GM13976 (cell line): ENCODE data around the gene MADCAM1.

Experiments used
- DNase-seq: peaks from one replicate; pipeline ENCODE4 v3.0.0; 2012; ENCODE audit warnings: low spot score
- in situ Hi-C: fragments of 300-500 bp; cut with MboI; formaldehyde crosslinking; loops from one replicate; pipeline ENCODE4 v1.12.0; 2022; ENCODE audit warnings: low sequenced_read_pairs, mixed read lengths, inconsistent platforms; ENCODE audit not compliant: unreplicated experiment
- TF ChIP-seq, protein P1 (sequence below): IDR thresholded peaks from 2 replicates; pipeline ENCODE4 v1.5.1; 2012; ENCODE audit warnings: borderline replicate concordance, mild to moderate bottlenecking; ENCODE audit not compliant: insufficient read depth; ENCODE audit errors: extremely low read depth, missing control alignments, control extremely low read depth

Gene MADCAM1

DNA sequence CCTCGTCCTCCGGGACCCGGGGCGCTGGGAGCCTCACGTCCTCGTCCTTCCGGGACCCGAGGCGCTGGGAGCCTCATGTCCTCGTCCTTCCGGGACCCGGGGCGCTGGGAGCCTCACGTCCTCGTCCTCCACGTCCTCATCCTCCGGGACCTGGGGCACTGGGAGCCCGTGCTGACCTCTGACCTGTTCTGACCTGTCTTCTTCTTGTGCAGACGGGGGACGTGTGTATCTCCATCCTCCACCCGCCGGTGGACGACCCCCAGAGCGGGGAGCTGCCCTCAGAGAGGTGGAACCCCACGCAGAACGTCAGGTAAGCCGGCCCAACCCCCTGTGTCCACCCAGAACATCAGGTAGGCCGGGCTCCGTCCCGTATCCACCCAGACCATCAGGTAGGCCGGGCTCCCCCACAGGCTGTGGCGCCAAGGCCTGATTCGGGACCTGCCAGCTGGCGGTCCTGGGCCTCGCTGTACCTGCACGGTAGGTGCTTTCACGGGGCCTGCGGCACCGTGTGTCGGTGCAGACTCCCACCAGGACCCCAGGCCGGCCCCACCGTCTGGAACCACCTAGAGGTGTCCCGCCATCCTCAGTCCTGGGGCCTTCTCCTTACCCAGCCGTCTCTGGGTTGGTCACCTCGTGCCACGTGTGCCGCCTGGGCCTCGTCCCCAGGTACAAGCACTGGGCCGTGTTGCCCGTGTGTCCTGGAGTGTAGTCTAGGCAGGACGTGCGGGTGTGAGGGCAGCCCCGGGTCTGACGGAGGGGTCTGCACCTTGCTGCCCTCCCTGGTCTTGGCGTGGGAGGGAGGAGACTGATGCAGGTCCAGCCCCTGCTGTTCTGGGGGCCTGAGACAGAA is 40.0 kb downstream of the MADCAM1 start:
- DNase-seq = no peak
- TF ChIP-seq, protein P1, sequence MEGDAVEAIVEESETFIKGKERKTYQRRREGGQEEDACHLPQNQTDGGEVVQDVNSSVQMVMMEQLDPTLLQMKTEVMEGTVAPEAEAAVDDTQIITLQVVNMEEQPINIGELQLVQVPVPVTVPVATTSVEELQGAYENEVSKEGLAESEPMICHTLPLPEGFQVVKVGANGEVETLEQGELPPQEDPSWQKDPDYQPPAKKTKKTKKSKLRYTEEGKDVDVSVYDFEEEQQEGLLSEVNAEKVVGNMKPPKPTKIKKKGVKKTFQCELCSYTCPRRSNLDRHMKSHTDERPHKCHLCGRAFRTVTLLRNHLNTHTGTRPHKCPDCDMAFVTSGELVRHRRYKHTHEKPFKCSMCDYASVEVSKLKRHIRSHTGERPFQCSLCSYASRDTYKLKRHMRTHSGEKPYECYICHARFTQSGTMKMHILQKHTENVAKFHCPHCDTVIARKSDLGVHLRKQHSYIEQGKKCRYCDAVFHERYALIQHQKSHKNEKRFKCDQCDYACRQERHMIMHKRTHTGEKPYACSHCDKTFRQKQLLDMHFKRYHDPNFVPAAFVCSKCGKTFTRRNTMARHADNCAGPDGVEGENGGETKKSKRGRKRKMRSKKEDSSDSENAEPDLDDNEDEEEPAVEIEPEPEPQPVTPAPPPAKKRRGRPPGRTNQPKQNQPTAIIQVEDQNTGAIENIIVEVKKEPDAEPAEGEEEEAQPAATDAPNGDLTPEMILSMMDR = no peak
- in situ Hi-C loops = no loop called here

DNA sequence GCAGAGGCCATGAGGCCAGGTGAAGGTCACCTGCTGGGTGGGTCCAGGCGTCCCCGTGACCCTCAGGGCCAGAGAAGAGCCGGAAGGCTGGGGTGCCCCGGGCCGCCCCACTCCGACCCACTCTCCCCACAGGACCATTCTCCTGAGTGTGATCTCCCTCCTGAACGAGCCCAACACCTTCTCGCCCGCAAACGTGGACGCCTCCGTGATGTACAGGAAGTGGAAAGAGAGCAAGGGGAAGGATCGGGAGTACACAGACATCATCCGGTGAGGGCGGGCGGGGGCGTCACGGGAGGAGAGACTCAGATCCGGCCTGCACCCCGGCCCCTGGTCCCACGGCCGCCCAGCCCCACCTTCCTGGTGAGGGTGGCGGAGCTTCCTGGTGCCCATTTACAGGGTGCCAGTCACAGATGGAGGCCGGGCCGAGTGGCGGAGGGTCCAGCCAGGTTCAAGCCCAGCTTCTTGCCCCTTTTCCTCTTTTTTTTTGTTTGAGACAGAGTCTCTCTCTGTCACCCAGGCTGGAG is 40.7 kb downstream of the MADCAM1 start:
- in situ Hi-C loops = no loop called here
- TF ChIP-seq, protein P1 = no peak
- no peak for DNase-seq

DNA sequence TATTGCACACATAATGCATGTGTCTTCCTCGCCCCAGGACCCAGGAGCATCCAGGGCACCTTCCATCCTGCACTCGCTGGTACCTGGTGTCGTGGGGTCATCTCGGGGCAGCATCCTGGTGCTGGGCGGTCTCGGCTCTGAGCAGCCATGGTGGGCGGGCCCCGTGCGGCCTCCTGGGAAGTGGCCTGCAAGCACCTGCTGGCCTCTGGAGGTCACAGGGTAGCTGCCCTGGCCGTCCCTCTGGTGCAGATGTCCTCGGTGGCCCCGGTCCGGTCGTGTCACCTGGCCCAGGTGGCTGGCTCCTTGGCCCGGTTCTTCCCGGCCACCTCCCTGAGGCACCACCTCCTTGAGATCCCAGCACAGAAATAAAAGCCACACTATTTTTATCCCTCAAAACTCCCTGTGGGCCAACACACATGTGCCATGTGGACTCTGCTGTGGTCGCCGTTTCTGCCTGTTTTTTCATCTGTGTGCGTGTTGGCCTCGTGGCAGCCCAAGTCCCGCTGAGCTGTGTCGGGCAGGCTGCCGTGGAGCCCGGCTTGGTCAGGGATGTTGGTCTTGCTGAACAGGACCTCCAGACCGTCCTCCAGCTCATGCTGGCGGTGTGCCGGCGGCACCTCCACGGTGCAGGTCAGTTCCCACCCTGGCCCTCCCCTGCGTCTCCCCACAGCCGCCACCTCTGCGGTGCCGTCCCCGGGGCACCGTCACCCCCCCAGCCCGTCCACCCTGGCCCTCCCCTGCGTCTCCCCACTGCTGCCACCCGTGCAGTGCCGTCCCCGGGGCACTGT is 42.5 kb downstream of the MADCAM1 start:
- TF ChIP-seq, protein P1 = no peak
- DNase-seq = no peak
- in situ Hi-C loops = no loop called here

DNA sequence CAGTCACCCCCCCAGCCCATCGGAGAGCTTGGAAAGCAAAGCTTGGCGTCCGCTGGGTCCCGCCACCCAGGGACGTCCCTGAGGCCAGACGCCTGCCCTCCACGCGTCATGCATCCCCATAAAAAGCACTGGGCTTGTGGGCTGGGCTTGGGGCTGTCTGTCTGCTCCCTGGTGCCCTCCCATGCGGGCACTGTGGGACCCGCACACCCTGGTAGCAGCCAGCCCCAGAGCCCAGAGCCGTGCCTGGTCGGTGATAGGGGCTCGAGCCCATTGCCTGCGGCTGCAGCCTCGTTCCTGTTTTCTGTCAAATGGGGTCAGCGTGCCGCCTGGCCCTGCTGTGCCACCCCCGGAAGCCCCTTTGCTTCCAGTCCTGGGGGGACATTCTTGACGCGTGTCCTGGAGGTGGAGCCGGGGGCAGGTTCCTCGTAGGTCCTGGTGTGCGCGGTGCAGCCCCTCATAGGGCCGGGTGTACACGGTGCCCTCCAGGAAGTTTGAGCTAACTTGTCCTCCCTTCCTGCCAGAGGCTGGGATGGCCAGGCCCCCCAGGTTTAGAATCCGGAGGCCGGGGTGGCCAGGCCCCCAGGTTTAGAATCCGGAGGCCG is 43.2 kb downstream of the MADCAM1 start:
- in situ Hi-C loops = no loop called here
- DNase-seq = no peak
- TF ChIP-seq, protein P1 = no peak

DNA sequence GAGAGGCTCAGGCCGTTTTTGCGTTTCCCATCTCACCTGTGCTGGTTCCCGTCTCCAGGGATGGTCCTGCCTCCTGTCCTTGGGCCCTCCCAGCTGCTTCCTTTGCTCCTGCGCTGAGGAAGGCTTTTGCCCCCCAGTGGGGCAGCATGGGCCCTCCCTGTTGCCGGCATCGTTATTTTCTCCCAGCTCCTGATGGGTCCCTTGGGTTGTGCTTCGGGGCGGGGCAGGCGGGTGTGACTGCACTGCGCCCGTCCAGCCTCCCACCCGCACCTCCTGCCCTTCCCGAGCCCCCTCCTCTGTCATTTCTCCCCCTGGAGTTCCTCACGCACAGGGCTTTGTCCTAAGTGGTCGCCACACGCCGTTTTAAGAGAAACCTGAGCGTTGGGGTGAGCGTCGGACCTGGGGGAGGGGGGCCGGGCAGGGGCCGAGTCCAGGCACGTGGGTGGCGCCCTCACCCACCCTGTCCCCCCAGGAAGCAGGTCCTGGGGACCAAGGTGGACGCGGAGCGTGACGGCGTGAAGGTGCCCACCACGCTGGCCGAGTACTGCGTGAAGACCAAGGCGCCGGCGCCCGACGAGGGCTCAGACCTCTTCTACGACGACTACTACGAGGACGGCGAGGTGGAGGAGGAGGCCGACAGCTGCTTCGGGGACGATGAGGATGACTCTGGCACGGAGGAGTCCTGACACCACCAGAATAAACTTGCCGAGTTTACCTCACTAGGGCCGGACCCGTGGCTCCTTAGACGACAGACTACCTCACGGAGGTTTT is 44.8 kb downstream of the MADCAM1 start:
- in situ Hi-C loops = no loop called here
- DNase-seq = no peak
- TF ChIP-seq, protein P1 = no peak

DNA sequence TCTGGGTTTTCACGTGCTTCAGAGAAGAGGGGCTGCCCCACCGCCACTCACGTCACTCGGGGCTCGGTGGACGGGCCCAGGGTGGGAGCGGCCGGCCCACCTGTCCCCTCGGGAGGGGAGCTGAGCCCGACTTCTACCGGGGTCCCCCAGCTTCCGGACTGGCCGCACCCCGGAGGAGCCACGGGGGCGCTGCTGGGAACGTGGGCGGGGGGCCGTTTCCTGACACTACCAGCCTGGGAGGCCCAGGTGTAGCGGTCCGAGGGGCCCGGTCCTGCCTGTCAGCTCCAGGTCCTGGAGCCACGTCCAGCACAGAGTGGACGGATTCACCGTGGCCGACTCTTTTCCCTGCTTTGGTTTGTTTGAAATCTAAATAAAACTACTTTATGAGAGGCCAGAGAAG is 45.4 kb downstream of the MADCAM1 start:
- in situ Hi-C loops = no loop called here
- TF ChIP-seq, protein P1 = no peak
- no peak for DNase-seq
